Measurements from ENCODE around the gene EEF2K. TPM values are rescaled to one million over a fixed set of nuclear protein-coding genes. Genes with fewer than 3 reads are reported as not detected.

Gene EEF2K
- total and polyA plus RNA-seq, 2 of the 13 experiments (the other 11 are each of a cell fraction or from before 2014, with no cell fraction given) = 22.0 to 23.8 TPM

DNA sequence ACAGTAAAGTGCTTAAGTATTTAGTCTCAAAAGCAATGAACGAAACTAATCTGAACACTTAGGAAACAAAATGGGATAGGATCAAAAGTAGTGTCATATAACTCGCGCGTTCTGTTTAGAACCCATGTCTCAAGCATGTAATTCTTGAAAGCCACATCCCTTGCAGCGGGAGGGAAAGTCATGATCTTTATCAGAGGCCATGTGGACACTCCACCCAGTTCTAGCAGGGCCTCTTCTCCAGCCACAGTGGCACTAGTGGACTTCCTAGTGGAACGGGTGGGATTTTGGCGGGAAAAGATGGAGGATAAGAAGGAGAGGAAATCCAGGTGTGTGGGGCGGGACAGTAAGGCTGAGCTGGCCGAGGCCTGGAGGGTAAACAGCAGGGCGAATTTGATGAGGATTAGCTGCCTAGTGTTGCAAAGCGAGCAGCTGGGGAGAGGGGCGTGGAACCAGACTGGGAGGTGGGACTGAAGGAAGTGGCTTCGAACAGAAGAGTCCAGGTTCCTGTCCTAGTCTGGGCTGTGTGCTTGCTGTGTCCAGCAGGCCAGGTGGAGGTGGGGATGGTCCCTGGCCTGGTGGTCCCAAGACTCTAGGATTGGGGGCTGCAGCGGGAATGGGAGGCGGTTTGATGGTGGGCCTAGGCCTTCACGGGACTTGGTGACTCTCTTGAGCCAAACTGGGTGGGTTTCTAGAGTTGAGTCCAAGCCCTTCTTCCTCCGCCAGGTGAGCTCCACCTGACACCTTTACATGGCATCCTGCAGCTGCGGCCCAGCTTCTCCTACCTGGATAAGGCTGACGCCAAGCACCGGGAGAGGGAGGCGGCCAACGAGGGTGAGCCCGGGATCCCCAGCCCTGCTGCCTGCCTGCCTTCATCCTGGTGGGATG lies 107.1 kb downstream of the EEF2K start (continued):
- TF ChIP-seq, protein P1, sequence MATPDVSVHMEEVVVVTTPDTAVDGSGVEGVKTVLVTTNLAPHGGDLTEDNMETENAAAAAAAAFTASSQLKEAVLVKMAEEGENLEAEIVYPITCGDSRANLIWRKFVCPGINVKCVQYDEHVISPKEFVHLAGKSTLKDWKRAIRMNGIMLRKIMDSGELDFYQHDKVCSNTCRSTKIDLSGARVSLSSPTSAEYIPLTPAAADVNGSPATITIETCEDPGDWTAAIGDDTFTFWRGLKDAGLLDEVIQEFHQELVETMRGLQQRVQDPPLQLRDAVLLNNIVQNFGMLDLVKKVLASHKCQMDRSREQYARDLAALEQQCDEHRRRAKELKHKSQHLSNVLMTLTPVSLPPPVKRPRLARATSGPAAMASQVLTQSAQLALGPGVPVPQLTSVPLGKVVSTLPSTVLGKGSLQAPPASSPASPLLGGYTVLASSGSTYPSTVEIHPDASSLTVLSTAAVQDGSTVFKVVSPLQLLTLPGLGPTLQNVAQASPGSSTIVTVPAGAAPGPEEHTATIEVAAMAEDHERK (CRISPR knock-in tag; IDR thresholded peaks at IDR 0.05; ENCODE audit: low read depth) = no peak
- TF ChIP-seq, protein P2, sequence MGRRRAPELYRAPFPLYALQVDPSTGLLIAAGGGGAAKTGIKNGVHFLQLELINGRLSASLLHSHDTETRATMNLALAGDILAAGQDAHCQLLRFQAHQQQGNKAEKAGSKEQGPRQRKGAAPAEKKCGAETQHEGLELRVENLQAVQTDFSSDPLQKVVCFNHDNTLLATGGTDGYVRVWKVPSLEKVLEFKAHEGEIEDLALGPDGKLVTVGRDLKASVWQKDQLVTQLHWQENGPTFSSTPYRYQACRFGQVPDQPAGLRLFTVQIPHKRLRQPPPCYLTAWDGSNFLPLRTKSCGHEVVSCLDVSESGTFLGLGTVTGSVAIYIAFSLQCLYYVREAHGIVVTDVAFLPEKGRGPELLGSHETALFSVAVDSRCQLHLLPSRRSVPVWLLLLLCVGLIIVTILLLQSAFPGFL (CRISPR knock-in tag; IDR thresholded peaks at IDR 0.05) = 0 out of 2 replicates have a peak, but pooled peaks have one; percentile 39
- TF ChIP-seq, protein P3, sequence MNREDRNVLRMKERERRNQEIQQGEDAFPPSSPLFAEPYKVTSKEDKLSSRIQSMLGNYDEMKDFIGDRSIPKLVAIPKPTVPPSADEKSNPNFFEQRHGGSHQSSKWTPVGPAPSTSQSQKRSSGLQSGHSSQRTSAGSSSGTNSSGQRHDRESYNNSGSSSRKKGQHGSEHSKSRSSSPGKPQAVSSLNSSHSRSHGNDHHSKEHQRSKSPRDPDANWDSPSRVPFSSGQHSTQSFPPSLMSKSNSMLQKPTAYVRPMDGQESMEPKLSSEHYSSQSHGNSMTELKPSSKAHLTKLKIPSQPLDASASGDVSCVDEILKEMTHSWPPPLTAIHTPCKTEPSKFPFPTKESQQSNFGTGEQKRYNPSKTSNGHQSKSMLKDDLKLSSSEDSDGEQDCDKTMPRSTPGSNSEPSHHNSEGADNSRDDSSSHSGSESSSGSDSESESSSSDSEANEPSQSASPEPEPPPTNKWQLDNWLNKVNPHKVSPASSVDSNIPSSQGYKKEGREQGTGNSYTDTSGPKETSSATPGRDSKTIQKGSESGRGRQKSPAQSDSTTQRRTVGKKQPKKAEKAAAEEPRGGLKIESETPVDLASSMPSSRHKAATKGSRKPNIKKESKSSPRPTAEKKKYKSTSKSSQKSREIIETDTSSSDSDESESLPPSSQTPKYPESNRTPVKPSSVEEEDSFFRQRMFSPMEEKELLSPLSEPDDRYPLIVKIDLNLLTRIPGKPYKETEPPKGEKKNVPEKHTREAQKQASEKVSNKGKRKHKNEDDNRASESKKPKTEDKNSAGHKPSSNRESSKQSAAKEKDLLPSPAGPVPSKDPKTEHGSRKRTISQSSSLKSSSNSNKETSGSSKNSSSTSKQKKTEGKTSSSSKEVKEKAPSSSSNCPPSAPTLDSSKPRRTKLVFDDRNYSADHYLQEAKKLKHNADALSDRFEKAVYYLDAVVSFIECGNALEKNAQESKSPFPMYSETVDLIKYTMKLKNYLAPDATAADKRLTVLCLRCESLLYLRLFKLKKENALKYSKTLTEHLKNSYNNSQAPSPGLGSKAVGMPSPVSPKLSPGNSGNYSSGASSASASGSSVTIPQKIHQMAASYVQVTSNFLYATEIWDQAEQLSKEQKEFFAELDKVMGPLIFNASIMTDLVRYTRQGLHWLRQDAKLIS (CRISPR knock-in tag; IDR thresholded peaks at IDR 0.05) = no peak
- TF ChIP-seq ZNF432 (CRISPR knock-in tag; IDR thresholded peaks at IDR 0.05; ENCODE audit: borderline replicate concordance) = no peak

Data from HepG2 (cell line).